AG20443 (cell line): ENCODE data around the gene ACP7.
A peak's percentile ranks its signal among the peaks of the same experiment; 100 is the strongest.

Experiments used
- DNase-seq: peaks from one replicate; pipeline ENCODE4 v3.0.0; 2012; ENCODE audit warnings: low spot score, mixed read lengths

The ACP7 gene

GRCh38 chr19:39148939-39149529 lies 64.9 kb downstream of the ACP7 start:
- no peak for DNase-seq

GRCh38 chr19:39150235-39150634 lies 66.1 kb downstream of the ACP7 start:
- DNase-seq, result no peak

- no peak for DNase-seq
Measured at GRCh38 chr19:39150807-39151600, 66.8 kb downstream of the ACP7 start.

- no peak for DNase-seq
Measured at GRCh38 chr19:39152066-39152465, 67.9 kb downstream of the ACP7 start.

- DNase-seq, result no peak
Measured at GRCh38 chr19:39154100-39154628, 70.0 kb downstream of the ACP7 start.

- DNase-seq, result no peak
Measured at GRCh38 chr19:39154629-39155100, 70.5 kb downstream of the ACP7 start.

- no peak for DNase-seq
Measured at GRCh38 chr19:39155114-39155700, 71.0 kb downstream of the ACP7 start.

DNA sequence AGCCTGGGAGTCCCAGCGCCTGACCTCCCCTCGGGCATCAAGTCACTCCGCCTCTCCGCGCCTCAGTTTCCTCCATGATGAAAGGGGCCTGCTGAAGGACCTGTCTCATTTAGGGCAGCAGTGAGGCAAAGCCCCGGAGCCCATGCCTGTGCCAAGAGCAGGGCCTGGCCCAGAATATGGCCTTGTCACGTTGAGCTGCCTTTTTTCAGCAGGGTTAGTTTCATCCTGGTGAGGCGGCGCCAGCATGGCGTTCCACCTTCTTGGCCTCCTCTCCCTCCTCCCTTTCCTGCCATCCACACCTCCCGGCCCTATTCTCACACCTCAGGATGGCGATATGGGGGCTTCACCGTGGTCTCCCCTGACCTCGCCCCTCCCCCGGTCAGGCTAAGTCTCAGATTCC lies 71.6 kb downstream of the ACP7 start:
- no peak for DNase-seq

DNA sequence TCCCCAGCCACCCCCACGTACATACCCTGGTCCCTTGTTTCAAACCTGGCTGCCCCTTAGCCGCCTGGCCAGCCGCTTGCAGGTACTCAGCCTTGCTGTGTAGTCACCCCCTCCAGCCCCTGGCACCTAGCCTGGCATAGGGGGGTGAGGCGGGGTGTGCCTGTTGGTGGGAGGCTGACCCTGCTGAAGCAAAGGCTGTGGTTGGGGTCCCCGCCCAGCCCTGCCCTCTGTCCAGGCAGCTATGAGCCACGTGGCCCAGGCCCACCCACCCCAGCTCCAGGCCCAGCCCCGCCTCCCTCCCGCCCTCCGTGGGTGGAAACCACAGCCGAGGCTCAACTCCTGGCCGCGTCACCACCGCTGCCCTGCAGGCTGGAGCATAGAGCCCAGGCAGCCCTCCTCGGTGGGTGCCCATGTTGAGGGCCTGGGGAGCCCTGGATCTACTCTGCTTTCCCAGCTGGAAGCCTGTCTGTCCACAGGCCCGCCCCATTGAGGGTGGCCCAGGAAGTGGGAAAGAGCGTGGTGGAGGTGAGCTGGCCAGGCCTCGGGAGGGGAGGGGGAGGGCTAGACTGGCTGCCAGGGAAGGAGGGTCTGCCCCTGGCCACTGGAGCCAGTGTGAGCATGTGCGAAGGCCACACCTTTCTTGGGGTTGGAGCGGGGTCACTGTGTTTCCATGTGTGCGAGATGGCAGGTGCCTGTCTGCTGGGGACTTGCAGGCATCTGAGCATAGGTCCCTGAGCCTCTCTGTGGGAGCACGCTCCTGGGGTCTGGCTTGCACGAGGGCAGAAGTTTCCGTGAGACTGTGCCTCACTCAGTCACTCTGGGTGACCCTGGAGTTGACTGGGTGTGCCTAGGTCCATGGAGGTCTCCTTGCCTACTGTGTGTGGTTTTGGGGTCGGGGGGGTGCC lies 72.4 kb downstream of the ACP7 start:
- DNase-seq, result peak; percentile 77

GRCh38 chr19:39157275-39157996 lies 73.3 kb downstream of the ACP7 start:
- no peak for DNase-seq

GRCh38 chr19:39157997-39158389 lies 73.8 kb downstream of the ACP7 start:
- DNase-seq, result no peak

GRCh38 chr19:39158646-39159260 lies 74.6 kb downstream of the ACP7 start:
- DNase-seq, result no peak

DNA sequence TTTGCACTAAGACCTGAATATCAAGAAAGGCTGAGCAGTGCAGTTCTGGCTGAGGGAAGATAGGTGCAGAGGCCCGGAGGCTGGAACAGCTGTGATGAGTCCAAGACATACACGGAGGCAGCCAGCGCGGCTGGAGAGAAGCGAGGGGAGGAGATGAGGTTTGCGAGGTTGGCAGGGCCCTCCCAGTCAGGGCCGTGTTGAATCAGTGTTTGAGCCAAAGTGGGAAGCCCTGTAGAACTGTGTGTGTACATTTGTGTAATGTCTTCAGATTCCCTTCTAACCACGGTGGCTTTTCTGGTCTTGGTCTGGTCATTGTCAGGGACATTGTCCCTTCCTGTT lies 76.3 kb downstream of the ACP7 start:
- DNase-seq, result peak; percentile 90
